Mammary epithelial cell (primary cell): Measurements from ENCODE around the gene PHACTR2.

ENCODE experiments used
- EZH2 ChIP-seq: IDR thresholded peaks from 2 replicates; pipeline ENCODE4 v1.6.1; 2012; ENCODE audit warnings: low read length, inconsistent platforms, borderline replicate concordance
- TF ChIP-seq, protein P1 (sequence below), 2 donors: IDR thresholded peaks in 1 of 2; conservative IDR thresholded peaks in 1 of 2; 2 replicates each; pipeline ENCODE4 v1.5.1; 2011 to 2012; ENCODE audit warnings: inconsistent platforms in 2 of 2, low read length in 2 of 2, mild to moderate bottlenecking in 2 of 2, control low read depth in 1 of 2, low read depth in 1 of 2; ENCODE audit not compliant: insufficient read depth in 1 of 2; ENCODE audit errors: extremely low read depth in 1 of 2

DNA sequence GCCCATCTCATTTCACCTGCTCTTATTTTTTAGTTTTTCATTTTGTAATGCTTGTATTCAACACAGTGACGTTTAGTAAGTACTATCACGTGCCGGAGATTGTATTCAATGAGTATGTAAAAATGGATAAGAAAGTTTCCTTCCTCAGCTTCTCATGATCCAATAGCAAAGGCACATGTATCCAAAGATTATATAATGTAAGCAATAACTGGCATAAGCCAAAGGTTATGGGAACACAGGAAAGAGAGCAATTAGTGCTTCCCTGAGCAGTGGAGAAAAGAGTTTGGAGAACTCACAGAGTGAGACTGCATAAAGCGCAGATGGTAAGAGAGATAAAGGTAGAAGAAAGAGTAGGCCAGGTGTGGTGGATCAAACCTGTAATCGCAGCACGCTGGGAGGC, 143.6 kb downstream of the PHACTR2 start:
- TF ChIP-seq, protein P1, sequence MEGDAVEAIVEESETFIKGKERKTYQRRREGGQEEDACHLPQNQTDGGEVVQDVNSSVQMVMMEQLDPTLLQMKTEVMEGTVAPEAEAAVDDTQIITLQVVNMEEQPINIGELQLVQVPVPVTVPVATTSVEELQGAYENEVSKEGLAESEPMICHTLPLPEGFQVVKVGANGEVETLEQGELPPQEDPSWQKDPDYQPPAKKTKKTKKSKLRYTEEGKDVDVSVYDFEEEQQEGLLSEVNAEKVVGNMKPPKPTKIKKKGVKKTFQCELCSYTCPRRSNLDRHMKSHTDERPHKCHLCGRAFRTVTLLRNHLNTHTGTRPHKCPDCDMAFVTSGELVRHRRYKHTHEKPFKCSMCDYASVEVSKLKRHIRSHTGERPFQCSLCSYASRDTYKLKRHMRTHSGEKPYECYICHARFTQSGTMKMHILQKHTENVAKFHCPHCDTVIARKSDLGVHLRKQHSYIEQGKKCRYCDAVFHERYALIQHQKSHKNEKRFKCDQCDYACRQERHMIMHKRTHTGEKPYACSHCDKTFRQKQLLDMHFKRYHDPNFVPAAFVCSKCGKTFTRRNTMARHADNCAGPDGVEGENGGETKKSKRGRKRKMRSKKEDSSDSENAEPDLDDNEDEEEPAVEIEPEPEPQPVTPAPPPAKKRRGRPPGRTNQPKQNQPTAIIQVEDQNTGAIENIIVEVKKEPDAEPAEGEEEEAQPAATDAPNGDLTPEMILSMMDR (conservative IDR thresholded peaks at IDR 0.05 in 1 of 2, IDR thresholded peaks at IDR 0.05 in 1 of 2; ENCODE audit: extremely low read depth in 1 of 2, insufficient read depth in 1 of 2, low read depth in 1 of 2, low read length in 2 of 2): no peak
- no peak for TF ChIP-seq EZH2
